GM19463 (cell line): ENCODE measurements around the gene LRRC31.

Experiments
- ATAC-seq: cut with Tn5 transposase; IDR thresholded peaks from one replicate; pipeline ENCODE4 v1.9.1; 2021; ENCODE audit warnings: mild to moderate bottlenecking, moderate library complexity; ENCODE audit not compliant: unreplicated experiment

LRRC31 gene

DNA sequence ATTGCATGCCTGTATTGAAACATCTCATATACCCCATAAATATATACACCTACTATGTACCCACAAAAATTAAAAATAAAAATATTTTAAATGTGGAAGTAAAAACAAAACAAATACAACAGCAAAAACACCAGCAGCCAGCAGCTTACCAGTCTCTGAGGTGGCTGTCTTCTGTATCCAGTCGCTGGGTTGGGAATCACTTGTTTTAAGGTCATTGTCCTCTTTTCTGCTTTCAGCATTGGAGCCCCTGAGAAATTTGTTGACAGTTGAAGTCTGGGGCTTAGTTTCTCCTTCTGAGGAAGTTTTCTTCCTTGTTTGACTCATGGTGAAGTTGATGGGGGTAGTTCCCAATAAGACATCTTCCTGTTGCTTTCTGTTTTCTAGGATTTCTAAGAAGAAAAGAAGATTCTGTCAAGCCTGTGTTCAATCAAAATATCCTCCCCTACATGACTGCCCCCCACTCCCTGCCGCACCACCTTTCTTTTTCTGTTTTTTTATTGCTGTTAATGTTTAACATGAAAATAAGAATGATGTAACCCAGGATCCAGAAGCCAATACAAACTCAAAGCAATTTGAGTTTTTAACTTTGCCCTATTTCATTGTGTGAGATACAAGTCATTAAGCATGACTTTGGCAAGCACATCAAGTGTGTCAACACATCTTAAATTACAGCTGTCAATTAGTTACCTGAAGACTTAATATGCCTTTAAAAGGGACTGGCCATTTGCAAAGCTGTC, at the start of gene LRRC31:
Gene LRRC31 (minus strand): TSS at position 452 of the 737 bp plus-strand sequence. CDS start 128 bp downstream, at position 324.
- no peak for ATAC-seq

DNA sequence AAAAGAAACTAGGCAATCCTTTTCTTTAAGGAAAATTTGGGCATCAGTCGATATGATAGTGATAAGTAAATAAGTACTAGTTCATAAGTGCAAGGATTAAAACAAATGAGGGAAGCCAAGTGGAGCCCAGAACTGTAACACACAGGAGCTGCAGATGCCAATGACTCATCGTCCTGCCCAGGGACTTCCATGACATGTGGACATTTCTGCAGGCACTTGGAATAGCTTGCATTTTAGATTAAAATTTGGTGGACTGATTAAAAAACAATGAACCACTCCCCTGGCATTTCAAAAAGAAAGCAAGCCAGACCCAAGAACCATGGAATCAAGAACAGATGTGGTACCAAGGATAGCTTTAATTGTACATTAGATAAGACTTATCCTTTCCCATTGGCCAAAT, 44.6 kb upstream of the LRRC31 start:
- ATAC-seq, result no peak

DNA sequence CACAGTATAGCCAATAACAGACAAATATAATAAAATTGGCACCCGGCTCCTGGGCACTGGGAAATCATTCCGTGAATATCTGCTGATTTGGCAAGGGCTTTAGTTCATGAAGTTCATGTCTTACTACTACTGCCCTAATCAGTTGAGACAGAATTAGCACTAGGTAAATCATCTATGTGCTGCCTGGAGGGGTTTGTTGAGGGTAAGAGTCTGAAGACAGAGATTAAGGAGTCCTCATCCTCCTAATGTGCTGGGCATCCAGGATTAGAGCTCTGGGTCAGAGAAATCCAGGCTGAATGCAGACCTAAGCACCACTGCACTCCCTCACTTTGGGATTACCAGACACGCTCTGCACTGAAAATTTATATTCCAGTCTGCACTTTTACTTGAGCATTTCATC, 43.6 kb upstream of the LRRC31 start:
- ATAC-seq, result no peak

GRCh38 chr3:169911272-169911671, 41.5 kb upstream of the LRRC31 start, which contains the start of gene SAMD7:
TSS of gene SAMD7 (plus strand) at chr3:169911572. CDS start at chr3:169919499, 7,927 bp downstream.
- no peak for ATAC-seq

GRCh38 chr3:169907944-169908343, 38.2 kb upstream of the LRRC31 start:
- no peak for ATAC-seq

DNA sequence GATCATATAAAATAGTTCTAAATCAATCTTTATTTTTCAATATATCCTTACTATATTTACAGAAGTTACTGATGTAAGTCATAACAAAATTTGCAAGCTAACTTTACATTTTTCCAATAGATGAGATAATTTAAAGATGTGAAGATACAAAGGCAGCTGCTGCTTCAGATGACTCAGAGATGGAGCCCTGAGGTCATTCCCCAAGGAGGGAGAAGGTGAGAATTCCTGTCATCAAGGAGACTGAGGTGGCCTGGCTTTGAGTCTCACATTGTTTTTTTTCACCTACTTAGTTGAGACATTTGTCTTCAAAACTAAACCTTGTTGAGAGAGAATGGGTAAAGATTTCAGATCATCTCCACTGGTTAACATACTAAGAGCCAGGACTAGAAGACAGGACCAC, 37.7 kb upstream of the LRRC31 start:
- no peak for ATAC-seq

DNA sequence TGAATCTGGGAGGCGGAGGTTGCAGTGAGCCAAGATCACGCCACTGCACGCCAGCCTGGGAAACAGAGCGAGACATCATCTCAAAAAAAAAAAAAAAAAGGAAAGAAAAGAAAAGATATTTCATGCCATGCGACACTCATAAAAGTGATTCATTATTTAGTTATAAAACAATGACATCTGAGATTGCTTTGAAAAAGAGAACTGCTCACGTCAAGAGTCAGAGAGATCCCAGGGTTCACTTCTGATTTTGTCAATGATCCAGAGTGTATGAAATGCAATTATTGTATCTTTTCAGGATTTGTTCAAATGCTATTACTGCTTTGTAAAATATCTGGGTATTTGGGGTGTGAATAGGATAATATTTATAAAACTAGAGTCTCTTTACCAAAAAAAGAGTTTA, 35.7 kb upstream of the LRRC31 start:
- ATAC-seq, result no peak

- ATAC-seq, result no peak
These were observed 31.7 kb upstream of the LRRC31 start for GRCh38 chr3:169901453-169901852.

DNA sequence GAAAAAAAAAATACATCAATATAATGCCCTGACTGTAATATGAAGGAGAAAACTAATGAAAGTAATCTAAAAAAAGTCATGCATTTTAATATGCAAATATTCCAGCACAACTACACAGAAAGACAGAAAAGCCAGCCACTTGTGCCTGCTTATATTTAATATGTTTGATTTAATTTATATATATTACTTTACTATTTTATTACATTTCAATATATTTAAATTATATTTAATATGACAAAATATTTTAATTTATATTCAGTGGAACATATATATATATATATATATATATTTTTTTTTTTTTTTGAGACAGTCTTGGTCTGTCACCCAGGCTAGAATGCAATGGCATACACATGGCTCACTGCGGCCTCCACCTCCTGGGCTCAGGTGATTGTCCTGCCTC, 27.5 kb upstream of the LRRC31 start:
- ATAC-seq, result no peak

GRCh38 chr3:169895072-169895471, 25.3 kb upstream of the LRRC31 start:
- ATAC-seq, result no peak

- ATAC-seq, result no peak
These were observed 24.4 kb upstream of the LRRC31 start for GRCh38 chr3:169894110-169894509.

DNA sequence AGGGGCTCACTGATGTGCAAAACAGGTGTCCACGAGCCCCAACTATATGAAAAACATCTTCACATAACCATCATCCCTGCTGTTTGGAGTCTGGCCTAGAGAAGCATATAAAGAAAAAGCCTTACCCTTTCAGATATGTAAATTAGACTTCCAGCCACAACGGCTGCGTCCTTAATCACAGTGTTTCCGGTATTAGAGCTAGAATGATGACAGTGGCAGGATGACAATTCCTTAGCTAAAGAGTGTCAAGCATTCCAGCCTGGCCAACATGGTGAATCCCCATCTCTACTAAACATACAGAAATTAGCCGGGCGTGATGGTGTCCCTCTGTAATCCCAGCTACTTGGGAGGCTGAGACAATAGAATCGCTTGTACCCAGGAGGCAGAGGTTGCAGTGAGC, 22.2 kb upstream of the LRRC31 start:
- no peak for ATAC-seq

GRCh38 chr3:169886671-169887070, 16.9 kb upstream of the LRRC31 start:
- no peak for ATAC-seq

DNA sequence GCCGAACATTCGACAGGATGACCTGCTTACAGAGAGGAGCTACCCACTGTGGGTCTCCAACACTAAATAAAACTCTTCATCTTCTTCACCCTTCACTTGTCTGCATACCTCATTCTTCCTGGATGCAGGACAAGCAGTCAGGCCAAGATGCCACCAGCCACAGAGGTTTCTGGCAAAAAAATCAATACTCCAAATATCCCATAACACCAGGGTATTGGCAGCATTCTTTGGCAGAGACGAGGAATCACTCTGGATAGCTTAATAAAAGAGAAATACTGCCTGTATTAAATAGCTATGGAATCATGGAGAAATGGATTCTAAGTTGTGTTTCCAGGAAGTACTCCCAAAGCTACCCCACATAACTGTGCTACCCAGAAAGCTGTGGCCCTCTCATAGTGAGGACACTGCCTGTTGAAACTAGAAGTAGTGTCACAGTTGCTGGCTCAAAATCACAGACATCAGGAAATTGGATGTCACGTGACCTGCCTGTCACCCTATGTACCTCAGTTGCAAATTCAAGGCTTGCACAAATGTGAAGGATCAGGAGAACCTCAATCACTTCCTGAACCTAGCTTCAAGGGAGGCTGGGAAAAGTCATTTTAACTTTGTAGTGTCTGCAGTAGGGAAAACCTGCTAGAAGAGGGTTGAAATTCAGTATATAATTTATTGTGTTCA, 11.0 kb upstream of the LRRC31 start:
- ATAC-seq, result no peak

DNA sequence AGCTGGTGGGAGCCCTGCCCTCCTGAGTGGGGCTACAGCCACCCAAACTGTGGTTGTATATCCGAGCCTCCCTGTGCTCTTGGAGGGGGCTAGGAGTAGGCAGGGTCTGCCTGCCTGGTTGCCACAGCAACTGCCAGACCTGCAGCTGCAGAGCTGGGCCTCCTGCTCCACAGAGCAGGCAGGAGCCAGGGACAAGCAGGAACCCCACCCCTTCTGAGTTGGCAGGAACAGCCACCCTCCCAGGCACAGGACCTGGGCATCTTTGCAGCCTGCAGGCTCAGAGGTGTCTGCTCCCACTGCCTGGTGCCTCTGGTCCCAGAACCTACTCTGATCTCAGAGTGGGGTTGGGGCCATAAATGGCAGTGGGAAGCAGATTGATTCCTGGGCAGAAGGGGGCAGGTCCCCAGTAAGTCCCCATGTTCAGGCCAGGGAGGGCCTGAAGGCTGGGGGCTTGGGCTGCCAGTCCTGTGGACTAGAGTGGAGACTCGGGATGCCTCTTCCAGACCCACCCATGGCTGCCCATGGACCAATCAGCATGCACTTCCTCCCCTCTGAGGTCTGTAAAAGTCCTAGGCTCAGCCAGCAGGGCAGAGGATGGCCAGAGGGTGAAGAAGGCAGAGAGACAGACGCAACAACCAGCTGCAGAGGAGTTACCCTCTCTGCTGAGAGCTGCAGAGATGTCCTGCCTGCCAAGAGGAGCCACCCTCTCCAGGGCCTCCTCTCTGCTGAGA, 10.3 kb upstream of the LRRC31 start:
- no peak for ATAC-seq

DNA sequence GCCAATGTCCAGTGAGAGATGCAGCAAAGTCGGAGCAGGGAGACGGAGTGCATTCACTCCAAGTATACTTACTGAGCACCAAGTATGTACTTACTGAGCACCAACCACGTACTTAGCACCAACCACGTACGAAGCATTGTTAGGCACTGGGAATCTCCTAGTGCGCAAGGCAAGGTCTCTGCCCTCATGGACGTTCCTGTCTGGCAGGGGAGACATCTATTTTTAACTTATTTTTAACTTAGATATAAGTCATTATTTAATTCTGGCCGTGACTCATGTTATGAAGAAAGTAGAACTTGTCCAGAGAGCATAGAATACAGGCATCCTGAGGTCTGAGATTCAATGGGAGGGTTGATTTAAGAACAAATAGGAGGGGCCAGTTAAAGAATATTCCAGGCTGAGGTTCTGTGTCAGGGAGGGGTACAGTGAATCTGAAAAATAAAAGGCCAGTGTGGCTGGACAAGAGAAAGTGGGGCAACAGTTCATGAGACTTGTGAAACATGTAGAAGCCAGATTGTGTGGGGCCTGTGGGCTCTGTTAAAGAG, 9.3 kb upstream of the LRRC31 start:
- ATAC-seq, result no peak

DNA sequence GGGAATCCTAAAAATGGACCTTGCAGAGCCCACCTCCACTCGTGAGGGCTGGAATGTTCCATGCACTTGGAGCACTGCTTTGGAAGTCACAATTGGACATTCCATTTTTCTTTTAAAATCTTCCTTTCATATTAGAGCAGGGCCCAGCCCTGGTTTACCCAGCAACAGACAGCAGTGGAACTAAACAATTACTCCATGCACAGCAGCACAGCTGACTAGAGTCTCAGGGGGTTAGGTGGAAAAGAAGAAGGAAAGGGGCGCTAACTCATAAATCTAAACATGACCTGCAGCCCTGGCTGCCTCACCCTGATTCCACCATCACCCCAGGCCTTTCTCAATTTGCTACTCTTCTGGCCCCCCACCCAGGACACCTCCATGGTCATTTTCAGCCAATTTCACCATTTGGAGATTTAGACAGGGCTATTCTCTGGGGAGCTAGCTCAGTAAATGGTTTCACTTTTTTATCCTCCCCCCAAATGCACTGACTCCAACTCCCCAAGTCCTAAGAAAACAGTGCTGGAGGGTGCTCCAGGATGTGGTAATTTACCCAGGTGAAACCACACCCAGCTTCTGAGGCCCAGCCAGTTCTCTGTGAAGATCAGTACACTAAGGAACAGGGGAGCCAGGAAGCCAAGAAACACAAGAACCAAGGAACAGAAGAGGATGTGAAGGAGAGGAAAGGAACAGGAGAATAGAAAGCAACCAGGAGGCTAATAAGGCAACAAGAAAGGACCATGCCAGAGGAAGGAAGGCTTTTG, 1.6 kb upstream of the LRRC31 start:
- ATAC-seq, result no peak

DNA sequence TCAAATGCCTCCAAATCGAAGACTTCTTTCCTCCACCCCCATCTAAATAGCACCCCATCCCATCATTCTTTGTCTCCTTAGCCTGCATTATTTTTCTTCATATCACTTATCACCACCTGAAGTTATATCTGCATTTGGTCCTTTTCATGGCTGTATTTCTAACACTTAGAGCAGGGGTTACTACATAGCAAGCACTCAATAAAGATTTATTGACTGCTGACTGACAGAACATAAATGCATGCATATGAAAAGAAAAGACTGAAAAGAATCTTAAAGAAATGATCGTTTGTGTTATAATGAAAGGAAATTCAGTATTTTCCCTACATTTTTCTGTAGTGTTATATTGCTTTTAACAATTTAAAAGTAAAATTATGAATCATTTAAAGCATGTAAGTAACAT, 1.4 kb downstream of the LRRC31 start:
- no peak for ATAC-seq

- no peak for ATAC-seq
These were observed 2.0 kb downstream of the LRRC31 start for GRCh38 chr3:169867584-169868210.

DNA sequence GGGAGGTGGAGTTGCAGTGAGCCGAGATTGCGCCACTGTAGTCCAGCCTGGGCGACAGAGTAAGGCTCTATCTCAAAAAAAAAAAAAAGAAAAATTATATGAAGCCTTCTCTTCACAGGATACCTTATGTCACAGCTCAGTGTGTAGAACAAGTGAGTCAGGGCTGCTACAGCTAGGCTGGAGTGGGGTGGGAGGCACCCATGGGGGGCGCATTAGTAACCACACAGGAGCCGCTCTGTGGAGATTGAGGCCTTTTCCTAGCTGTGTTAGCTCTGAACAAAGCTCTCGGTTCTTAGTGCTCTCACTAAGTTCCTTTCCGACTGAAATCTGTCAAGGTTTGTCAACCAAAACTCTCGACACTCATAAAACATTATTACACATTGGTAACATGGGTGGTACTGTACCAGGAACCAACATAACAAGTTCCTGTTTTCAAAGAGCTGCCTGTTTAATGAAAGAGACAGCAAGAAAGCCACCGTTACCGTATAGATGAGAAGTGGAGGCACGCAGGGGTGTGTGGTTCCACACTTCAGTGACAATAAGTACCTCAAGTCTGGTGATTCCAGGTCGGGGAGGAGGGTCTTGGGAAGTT, 4.5 kb downstream of the LRRC31 start:
- ATAC-seq, result no peak
